NCI-H1694 (cell line): ENCODE measurements around the gene CYB5A.

ENCODE experiments used
- DNase-seq: peaks from one replicate; lab custom pipeline; 2025; lab: John Stamatoyannopoulos, UW

Gene CYB5A

DNA sequence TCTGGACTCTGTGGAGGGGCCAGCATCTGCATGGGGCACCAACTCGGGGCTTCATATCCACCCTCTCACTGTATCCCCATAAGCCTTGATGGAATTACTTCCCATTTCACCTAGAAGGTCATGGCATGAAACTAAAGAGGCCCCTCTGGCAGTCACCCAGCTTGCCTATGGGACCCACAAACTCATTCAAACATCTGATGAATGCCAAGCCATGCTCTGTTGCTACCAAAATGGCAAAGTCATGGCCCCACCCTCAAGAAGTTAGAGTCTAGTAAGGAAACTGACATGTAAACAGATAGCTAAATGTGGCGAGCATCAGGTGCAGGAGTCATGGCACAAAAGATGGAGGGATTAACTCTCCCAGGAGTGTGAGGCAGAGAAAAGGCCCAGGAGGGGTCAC, 14.5 kb downstream of the CYB5A start:
- DNase-seq = no peak

DNA sequence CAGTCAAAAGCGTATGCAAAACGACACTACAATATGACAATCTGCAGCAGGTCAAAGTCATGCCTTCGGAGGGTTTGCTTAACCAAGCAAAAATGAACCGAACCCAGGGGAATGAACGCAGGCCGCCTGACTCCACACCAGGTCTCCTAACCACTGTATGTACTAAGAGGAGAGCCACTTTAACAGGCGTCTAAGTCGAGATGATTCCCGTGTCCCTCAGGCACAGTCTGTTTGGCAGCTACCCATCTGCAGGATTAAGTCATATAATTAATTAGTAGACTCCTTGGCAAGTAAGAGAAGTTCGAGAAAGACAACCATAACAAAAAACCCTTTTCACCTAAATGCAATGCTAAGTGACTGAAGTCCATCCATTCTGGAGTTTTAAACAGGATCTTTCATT, 15.2 kb downstream of the CYB5A start:
- DNase-seq = no peak

DNA sequence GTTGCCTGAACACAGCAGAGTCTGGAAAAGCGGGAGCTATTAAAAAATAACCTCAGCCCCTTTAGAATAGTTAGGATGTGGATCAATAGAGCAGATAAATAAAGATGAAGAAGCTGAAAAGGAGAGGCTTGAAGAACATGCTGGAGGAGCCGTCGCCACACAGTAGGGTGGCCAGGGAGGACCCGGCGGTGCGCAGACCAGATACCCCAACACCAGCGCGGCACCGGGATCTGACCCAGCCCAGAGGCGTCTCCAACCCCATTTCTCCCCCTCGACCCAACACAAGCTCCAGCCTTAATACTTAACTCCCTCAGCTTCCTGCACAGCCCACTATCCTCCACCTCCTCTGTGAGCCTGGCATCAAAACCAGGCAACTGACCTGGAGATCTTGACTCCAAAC, 16.0 kb downstream of the CYB5A start:
- no peak for DNase-seq

DNA sequence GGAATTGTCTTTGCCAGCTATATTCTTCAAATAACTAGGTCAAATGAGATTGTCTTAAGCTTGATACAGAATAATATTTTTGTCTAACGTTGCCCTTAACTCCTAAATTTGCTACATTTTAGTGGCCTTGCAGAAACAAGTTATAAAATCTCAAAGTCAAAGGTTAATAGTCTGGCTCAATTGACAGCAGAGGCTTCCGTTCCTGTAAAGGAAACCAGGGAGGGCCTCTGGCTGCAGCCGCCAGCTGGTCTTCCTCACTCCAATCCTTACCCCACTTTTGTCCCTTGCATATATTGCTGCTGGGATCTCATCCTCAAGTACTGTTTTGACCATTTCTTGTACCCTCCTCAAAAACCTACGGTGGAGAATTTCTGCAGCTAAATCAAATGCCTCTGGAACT, 17.1 kb downstream of the CYB5A start:
- DNase-seq = no peak

DNA sequence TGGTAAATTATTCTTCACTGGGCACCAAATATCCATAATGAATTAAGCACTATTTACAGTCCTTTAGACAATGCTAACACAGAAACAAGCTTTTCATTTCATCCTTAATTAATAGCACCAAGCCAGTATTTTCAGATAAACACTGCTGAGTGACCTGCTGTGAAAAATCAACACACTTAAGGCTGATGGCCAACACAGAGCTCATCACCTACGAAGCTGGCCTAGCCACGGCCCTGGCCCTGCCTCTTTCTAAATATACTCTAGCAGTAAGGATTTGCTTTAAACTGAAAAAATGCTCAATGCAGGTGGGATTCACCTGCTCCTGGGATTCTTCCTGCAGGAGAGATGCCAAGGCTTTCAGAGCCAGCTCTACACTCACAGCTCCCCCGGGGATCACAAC, 18.4 kb downstream of the CYB5A start:
- DNase-seq = no peak

DNA sequence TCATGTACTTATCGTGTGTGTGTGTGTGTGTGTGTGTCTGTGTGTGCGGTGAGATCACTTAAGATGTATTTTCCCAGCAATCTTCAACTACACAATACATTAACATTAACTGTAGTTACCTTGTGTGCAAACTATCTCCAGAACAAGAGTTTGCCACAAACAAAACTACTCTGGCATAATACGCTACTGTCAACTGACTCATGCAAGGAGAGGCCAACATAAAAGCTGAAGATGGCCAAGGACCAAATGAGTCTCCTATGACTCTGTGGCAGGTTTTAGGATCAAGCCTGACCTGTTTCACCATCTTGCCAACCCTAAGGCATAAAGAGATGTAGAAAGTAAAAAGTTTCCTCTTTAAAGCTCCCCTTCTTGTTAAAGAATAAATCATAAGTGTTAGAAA, 20.1 kb downstream of the CYB5A start:
- DNase-seq = no peak

DNA sequence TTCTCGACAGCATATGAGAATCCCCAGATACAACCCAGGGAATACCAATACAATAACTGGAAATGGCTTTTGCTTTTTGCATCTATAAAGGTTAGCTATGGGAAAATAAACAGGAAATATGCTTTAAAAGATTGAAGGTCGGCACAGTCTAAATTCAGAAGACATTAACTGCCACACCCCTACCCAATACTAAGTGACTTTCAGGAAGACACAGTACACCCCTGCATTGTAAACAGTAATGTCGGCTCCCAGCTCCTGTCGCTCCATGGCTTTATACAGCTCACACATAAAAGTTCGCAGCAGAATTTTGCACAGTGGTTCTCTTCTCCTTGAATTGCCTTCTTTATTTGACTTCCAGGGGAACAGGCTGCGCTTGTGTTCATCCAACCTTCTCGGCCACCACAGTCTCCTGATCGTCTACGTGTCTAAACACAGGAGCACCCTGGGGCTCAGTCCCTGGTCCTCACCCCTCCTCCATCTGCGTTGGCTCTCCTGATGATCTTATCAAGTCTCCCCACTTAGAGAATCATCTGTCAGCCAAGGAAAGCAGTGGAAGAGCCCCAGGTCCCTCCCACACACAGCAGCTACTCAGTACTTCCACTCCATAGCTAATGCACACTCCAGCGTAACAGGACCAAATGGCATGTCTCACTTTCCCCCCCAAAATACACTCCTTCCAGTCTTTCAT, 22.7 kb downstream of the CYB5A start:
- DNase-seq = no peak

DNA sequence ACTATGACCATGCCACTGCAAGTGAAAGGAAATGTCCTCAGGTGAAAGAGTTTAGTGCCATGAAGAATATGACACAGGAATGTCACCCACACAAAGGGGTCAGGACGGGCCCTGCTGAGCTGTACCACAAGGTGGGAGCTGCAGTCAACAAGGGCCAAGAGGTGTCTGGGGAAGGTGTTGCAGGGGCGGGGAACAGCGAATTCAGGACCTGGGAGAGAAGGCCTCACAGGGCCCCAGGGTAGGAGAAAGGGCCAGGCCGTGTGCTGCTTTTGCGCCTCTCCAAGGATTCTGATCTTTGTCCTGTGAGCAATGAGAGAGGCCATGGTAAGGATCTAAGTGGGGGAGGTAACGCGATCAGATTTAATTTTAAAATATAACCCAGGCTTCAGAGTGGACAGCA, 23.6 kb downstream of the CYB5A start:
- no peak for DNase-seq

DNA sequence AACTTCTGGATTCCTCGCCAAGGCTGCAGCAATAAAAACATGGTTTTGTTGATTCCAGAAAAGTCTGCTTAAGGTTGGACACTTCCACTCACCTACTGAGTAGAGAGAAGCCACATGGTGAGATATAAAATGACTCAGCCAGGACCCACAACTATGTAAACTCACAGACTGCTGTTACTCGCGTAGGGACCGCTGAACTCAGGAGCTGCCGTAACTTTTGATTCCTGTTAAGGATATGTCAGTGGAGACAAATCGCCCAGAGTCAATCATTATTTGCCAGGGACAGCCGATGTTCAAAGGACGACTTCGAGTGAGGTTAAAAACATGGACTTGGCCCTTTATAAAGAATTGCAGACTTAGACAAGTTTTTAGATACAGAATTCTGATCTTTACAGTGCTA, 25.6 kb downstream of the CYB5A start:
- DNase-seq = no peak

DNA sequence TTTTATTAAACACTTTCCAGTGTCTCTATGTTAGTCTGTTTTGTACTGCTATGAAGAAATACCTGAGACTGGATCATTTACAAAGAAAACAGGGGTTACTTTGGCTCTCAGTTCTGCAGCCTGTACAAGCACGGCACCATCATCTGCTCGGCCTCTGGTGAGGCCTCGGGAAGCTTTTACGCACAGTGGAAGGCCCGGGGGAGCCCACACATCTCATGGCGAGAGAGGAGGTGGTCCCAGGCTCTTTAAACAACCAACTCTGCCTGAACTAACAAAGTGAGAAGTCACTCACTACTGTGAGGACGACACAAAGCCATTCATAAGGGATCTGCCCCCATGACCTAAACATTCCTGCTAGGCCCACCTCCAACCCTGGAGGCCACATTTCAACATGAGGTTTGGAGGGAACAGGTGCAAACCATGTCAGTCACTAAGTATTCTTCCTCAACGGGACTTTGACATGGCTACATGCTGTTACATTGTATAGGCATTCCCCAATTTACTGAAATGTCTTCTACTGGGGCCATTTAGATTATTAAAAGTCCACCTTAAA, 26.1 kb downstream of the CYB5A start:
- no peak for DNase-seq

DNA sequence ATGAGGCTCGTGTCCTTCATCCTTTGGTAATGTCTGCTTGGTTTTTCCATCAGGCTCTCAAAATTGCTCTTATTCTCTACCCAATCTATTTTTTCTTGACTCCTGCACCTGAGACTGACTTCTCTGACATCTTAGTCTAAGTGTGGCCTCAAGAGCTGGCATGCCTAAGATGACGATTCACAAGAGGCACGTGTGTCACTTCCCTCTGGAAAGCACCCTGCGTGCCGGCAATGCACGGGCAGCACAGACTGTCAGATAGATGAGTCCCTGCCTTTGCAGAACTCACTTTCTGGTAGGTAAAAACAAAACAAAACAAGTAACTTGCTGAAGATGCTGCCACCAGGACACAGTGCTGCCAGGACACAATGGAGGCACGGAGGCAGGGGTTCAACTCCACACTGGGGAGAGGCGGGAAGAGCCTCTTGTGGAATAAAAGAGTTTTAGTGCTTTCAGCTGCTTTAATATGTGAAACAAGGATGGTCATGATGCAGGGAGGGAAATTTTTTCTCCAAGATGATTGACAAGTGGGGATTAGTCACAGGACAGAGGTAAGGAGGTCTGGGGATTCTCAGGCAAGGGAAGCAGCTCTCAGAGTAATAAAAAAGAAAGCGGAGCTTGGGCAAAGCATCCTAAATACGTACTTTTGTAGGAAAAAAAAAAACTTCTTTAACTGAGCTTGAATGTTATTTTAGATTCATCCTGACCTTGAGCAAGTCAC, 27.3 kb downstream of the CYB5A start:
- DNase-seq = no peak

DNA sequence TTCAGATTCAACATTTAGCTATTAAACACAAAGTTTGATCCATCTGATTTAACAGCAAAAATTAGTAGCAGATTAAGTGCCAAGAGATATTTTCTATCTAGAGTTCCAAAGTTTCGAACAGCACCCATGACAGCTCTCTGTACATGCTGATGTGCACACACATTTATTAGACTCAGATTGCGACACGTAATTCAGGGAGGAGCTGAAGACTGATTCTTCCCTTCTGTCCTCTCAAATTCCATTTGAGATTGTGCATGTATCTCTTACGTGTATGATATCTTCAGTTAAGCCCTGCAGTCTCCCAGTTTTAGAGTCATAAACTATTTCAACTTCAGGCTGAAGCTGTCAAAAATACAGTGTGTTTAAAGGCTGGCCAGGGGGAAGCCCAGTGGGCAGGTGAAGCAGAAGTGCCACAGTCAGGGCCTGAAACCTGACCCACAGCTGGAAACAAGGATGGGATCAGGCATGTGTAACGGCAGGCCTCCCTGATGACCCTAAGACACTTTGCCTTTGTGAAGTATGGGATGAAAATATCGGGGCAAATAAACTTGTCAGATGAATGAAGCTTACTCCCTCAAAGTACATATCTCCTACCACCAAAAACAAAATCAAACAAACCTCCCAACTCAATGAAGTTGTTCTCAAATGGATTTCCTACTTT, 30.6 kb downstream of the CYB5A start:
- DNase-seq = no peak

DNA sequence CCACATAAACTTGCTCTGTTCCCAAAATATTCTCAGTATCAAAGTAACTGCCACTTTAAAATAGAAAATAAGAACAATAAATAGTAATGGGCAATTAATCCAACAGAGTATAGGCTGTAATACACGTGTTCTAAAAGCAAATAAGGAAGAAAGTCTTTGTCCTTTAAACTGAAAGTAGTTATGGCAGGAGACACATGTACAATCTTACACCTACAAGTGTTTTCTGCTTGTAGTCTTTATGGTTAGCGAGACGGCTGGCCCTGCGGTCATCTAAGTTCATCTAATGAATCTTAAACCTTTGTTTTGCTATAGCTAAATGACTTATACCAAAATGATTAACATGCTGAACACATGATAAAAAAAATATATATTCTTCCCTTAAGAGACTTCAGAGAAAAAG, 32.4 kb downstream of the CYB5A start:
- no peak for DNase-seq

DNA sequence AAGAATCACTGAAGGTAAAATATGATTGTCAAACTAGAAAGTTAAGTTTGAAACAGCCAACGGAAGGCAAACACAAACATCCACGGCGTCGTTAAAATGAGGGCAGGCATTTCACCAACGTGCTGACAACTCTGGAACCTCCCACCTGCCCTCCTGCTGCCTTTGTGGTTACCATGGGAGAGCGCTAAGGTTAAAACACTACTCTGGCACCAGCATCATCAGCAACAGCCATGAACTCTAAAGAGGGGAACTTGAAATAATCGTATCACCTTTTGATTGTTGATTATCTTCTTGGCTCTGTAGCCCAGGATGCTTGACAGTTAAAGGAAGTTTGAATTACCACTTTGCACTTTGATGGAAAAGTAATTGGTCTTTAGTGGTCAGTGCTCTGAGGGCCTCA, 34.7 kb downstream of the CYB5A start:
- DNase-seq = no peak

DNA sequence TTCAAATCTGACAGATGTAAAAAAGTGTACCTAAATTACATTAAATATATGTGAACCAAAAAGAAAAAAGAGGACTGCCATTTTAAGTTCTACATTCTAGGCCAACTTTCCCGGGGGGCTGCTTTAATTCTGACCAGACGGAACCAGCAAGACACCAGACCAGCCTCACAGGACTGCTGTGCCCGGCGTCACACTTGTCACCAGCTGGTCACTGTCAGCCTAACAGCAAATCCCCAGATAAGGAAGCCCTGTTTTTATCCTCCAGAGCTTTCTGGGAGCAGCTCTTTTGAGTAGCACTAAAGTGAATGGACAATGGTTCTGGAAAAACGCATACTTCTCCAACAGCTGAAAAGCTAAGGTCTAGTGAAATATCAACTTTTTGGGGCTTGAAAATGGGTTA, 35.6 kb downstream of the CYB5A start:
- DNase-seq = no peak

DNA sequence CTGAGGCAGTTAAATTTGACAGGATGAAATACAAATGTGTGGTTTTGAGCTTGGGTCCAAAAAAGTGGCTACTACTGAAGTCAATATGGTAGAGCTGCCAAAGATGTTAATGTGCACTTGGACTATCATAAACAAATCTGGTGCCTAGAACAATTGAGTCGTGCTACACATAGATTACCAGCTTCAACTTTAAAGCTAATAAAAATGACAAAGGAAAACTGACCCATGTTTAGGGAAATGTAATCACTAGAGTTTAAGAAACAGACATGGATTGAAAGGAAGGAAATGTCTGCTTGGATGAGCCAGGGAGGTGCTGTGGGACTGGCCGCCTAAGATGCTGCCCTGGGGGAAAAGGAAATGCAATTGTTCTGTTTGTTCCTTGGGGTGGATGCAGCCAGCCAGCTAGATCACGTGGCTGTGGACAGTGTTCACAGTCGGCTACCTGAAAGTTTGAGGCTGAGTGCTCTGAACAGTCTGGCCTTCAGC, 36.6 kb downstream of the CYB5A start:
- no peak for DNase-seq

DNA sequence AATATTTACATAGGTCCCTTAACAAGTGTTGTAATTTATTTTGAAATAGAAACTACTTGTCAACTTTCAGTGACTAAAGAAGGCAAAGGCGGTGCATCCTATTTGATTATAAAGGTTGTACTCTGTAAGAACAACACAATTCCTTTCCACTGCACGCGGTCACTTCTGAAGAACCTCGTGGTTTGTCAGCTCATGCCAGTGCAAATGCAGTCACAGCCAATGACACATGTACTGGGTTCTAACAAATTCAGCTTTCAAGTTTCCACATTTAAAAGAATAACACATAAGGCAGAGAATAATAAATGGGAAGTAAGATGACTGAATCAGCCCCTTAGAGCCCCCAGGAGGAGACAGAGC, 39.7 kb downstream of the CYB5A start:
- DNase-seq = no peak

DNA sequence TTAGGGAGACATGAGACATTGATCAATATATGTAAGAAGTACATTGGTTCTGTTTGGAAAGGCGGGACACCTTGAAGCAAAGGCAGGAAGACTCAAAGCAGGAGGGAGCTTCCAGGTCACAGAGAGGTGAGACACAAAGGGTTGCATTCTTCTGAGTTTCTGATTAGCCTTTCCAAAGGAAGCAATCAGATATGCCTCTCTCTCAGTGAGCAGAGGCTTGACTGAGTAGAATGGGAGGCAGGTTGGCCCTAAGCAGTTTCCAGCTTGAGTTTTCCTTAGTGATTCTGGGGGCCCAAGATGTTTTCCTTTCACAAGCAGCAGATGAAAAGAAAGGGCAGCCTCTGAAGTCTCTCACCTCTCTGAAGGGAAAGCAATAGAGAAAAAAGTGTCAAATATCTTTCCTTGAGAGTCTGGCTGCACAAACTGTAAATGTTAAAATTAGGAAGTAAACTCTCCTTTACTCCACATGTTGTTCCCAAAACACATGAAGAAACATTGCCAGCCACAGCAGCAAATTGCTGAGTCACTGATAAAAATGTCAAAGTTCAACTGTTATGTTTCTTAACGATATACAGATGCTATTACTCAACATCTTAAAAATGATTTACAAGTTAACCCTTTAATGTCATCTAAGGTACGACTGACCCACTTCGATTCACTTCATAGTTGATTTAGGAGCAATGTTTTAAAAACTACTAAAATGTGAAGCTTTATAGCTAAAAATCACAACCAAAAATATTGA, 40.3 kb downstream of the CYB5A start:
- DNase-seq = no peak

DNA sequence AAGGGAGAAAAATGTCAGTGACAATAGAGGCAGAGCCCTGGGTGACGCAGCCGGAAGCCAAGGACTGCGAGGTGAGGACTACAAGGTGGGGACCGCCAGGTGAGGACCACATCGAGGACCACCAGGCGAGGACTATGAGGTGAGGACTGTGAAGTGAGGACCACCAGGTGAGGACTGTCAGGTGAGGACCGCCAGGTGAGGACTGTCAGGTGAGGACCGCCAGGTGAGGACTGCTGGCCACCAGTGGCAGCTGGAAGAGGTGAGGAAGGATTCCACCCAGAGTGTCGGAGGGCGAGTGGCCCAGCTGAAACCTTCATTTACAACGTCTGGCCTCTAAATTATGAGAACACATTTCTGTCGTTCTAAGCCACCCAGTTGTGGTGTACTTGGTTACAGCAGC, 41.6 kb downstream of the CYB5A start:
- DNase-seq = no peak

DNA sequence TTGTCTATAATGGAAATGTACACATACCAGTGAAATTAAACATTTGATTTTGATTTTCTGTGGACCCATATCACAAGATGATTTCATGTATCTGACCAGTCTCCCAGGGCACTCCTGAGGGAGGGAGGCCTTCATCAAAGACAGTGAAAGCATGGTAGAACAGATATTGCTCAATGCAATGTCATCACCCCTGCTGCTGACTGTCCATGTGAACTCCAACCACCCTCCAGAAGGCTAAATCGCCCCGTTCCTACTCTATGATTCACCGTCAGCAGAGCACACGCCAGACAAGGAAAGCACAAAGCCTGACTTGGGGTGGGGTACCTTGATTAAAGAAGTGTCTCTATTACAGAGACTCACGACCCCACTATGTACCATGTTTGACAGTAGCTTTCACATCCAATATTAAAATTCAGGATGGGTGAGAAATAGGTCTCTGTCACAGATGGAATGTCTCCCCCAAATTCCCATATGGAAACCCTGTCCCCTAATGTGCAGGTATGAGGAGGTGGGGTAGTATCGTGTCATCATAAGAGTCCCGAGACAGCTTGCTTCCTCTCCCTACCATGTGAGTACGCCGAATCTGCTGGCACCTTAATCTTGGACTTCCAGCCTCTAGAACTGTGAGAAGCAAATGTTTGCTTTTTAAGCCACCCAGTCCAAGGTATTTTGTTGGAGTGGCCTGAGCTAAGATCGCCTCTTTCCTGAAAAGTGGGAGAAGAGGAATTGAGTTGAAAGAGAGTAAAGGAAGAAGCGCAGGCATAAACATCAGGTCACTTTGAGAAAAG, 42.4 kb downstream of the CYB5A start:
- DNase-seq = no peak

DNA sequence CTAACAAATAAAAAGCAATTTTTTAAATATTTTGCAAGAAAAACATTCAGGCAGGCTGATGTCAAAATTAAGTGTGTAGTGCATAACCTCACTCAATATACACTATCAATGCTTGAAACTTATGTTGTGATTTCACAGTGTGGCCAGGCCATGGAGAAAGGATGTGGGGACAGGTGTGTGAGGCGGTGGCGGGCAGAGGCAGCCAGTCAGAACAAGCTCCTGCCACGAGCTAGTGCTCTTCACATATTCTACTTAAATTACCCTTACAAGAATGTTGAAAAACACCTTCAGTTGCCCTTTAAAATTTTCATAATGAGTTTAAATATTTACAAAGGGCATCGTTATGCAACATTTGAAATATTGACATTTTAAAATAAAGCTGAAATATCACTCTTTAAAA, 43.2 kb downstream of the CYB5A start:
- no peak for DNase-seq

DNA sequence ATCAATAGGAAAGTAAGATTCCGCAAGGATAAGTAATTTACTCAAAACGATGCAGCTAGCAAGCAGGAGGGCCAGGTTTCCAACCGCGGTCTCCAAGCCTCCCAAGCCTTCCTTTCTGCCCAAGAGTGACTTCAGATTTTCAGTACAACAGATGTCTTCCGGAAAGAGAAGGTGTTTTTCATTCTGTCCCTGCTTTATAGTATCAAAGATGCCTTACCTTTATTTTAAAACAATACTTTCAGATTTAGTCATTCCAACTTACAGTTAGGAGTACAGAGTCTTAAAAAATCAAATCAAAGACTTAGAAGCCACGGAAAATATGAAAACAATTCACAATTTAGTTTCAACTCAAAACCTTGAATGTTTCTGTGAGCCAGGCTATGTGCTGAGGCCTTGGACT, 43.6 kb downstream of the CYB5A start:
- no peak for DNase-seq
